Transverse colon (tissue), 4 donors: ENCODE data around the gene SMIM31.

Experiments
- CTCF ChIP-seq, 5 experiments: fragments of 200-600 bp in 3 of 5; fragments of 450-650 bp in 2 of 5; sonication (generic) in 3 of 5; IDR thresholded peaks; 1 replicate in 2 of 5; 2 replicates in 3 of 5; pipeline ENCODE4 v1.5.1; 2016 to 2017; ENCODE audit warnings: antibody characterized with exemption in 5 of 5, inconsistent platforms in 3 of 5, mild to moderate bottlenecking in 2 of 5, moderate library complexity in 1 of 5
- POLR2AphosphoS5 ChIP-seq, 3 donors: sonication (generic); formaldehyde crosslinking; IDR thresholded peaks; one replicate each; pipeline ENCODE4 v1.6.1; 2016; ENCODE audit warnings: antibody characterized with exemption in 3 of 3

GRCh38 chr4:164847016-164847415 is 93.1 kb downstream of the SMIM31 start:
- TF ChIP-seq POLR2AphosphoS5 (IDR thresholded peaks at IDR 0.05) (no peak), CTCF (IDR thresholded peaks at IDR 0.05) (no peak)
